Medulla oblongata (tissue), 1 donor: Measurements from ENCODE around the gene KRR1.
"Not testable (repeated sequence)": the region's sequence is repeated elsewhere in the genome, so short reads cannot be mapped to it uniquely, and the experiment has no call there.

Experiments used
- DNase-seq: peaks from one replicate; pipeline ENCODE4 v3.0.0-alpha.2; 2015; ENCODE audit errors: extremely low spot score

Gene KRR1

GRCh38 chr12:75477137-75477536, 34.3 kb downstream of the KRR1 start:
- DNase-seq: no peak

- no peak for DNase-seq
Observed at GRCh38 chr12:75476071-75476470, 35.3 kb downstream of the KRR1 start.

GRCh38 chr12:75474116-75474515, 37.3 kb downstream of the KRR1 start:
- DNase-seq: no peak

- peak; percentile 59 for DNase-seq
Observed at GRCh38 chr12:75471902-75472890, 39.2 kb downstream of the KRR1 start.

GRCh38 chr12:75460204-75460603, 51.2 kb downstream of the KRR1 start:
- no peak for DNase-seq

- no peak for DNase-seq
Observed at GRCh38 chr12:75459755-75460154, 51.7 kb downstream of the KRR1 start.

- not testable (repeated sequence) for DNase-seq
Observed at GRCh38 chr12:75457866-75458265, 53.5 kb downstream of the KRR1 start.

- DNase-seq: no peak
Observed at GRCh38 chr12:75457191-75457590, 54.2 kb downstream of the KRR1 start.

GRCh38 chr12:75455839-75456238, 55.6 kb downstream of the KRR1 start:
- DNase-seq: no peak

GRCh38 chr12:75452675-75453330, 58.6 kb downstream of the KRR1 start:
- no peak for DNase-seq

- DNase-seq: no peak
Observed at GRCh38 chr12:75447691-75448393, 63.6 kb downstream of the KRR1 start.

GRCh38 chr12:75446857-75447256, 64.6 kb downstream of the KRR1 start:
- DNase-seq: no peak

GRCh38 chr12:75445137-75445507, 66.3 kb downstream of the KRR1 start:
- DNase-seq: not testable (repeated sequence)

- DNase-seq: no peak
Observed at GRCh38 chr12:75444429-75445136, 66.8 kb downstream of the KRR1 start.

- no peak for DNase-seq
Observed at GRCh38 chr12:75443709-75444108, 67.7 kb downstream of the KRR1 start.

GRCh38 chr12:75442454-75442853, 69.0 kb downstream of the KRR1 start:
- not testable (repeated sequence) for DNase-seq

GRCh38 chr12:75441687-75442449, 69.5 kb downstream of the KRR1 start:
- not testable (repeated sequence) for DNase-seq
